ENCODE data around the gene MCCD1. TPM values are rescaled to one million over a fixed set of nuclear protein-coding genes. Genes with fewer than 3 reads are reported as not detected.
"Not testable (repeated sequence)": the region's sequence is repeated elsewhere in the genome, so short reads cannot be mapped to it uniquely, and the experiment has no call there.

The MCCD1 gene
- polyA plus RNA-seq, 1 experiment: not detected

GRCh38 chr6:31490115-31490873, 38.5 kb upstream of the MCCD1 start:
- no peak overlapping the region for H3K4me3 ChIP-seq (ENCODE audit: low read depth, low read length)
- no peak for DNase-seq (ENCODE audit: low read depth, low spot score)
- no peak overlapping the region for H3K27ac ChIP-seq (ENCODE audit: low read depth, low read length)
- no peak for TF ChIP-seq CTCF (IDR thresholded peaks at IDR 0.05; ENCODE audit: low read depth, low read length)
- CTCF ChIA-PET: no interaction called here
- POLR2A ChIA-PET: no interaction called here
- H3K27me3 ChIP-seq (ENCODE audit: control insufficient read depth, insufficient read depth, low read length): no peaks in the 10 kb centered on the region
- H3K9me3 ChIP-seq (ENCODE audit: control insufficient read depth, insufficient read depth, low read length): no peaks in the 10 kb centered on the region

- not testable (repeated sequence) for H3K9me3 ChIP-seq (ENCODE audit: control insufficient read depth, insufficient read depth, low read length); H3K27ac ChIP-seq (ENCODE audit: low read depth, low read length); H3K27me3 ChIP-seq (ENCODE audit: control insufficient read depth, insufficient read depth, low read length); DNase-seq (ENCODE audit: low read depth, low spot score)
- H3K4me3 ChIP-seq (ENCODE audit: low read depth, low read length): peak overlapping the region; percentile 71
- ChIA-PET CTCF (interaction anchor here (0.7 to 3.3 kb wide), 9 partner anchors 9 to 104 kb away, joined by 3 to 17 read pairs (median 5); partner anchors contain the start of genes ATP6V1G2 and DDX39B), POLR2A (interaction anchor here (0.7 kb wide), 1 partner anchor 45 kb away, joined by 3 read pairs; no protein-coding TSS in a partner anchor)
Observed at GRCh38 chr6:31493550-31493874, 35.2 kb upstream of the MCCD1 start.

GRCh38 chr6:31493875-31494694, 34.7 kb upstream of the MCCD1 start:
- POLR2A ChIA-PET: interaction anchor here (0.7 to 1.5 kb wide), 5 partner anchors 23 to 48 kb away, joined by 3 to 12 read pairs (median 3); partner anchors contain the start of gene DDX39B
- peak; percentile 87 for TF ChIP-seq CTCF (IDR thresholded peaks at IDR 0.05; ENCODE audit: low read depth, low read length)
- peak overlapping the region; percentile 71 for H3K4me3 ChIP-seq (ENCODE audit: low read depth, low read length)
- H3K27ac ChIP-seq (ENCODE audit: low read depth, low read length): peak overlapping the region; percentile 78
- CTCF ChIA-PET: interaction anchor here (1.0 to 3.3 kb wide), 6 partner anchors 11 to 104 kb away, joined by 3 to 17 read pairs (median 8); partner anchors contain the start of genes ATP6V1G2 and DDX39B
- H3K9me3 ChIP-seq (ENCODE audit: control insufficient read depth, insufficient read depth, low read length): no peaks in the 10 kb centered on the region
- no peaks in the 10 kb centered on the region for H3K27me3 ChIP-seq (ENCODE audit: control insufficient read depth, insufficient read depth, low read length)
- DNase-seq (ENCODE audit: low read depth, low spot score): no peak

GRCh38 chr6:31495580-31495979, 33.2 kb upstream of the MCCD1 start:
- no peak for TF ChIP-seq CTCF (IDR thresholded peaks at IDR 0.05; ENCODE audit: low read depth, low read length)

GRCh38 chr6:31496826-31497225, 31.9 kb upstream of the MCCD1 start:
- H3K27ac ChIP-seq (ENCODE audit: low read depth, low read length): peak overlapping the region; percentile 3
- not testable (repeated sequence) for H3K9me3 ChIP-seq (ENCODE audit: control insufficient read depth, insufficient read depth, low read length); DNase-seq (ENCODE audit: low read depth, low spot score); H3K27me3 ChIP-seq (ENCODE audit: control insufficient read depth, insufficient read depth, low read length)
- POLR2A ChIA-PET: interaction anchor here (1.6 kb wide), 2 partner anchors 20 to 45 kb away, joined by 4 to 6 read pairs; partner anchors contain the start of gene DDX39B
- peak overlapping the region; percentile 7; the same call in 1 of the 2 replicates for H3K4me3 ChIP-seq (ENCODE audit: low read depth, low read length)
- CTCF ChIA-PET: interaction anchor here (1.5 kb wide), 1 partner anchor 101 kb away, joined by 6 read pairs; no protein-coding TSS in a partner anchor

More at GRCh38 chr6:31495580-31495979, 33.2 kb upstream of the MCCD1 start:
- CTCF ChIA-PET: interaction anchor here (1.2 to 3.3 kb wide), 3 partner anchors 46 to 129 kb away, joined by 3 to 17 read pairs (median 10); partner anchors contain the start of gene DDX39B
- Histone ChIP-seq H3K9me3 (ENCODE audit: control insufficient read depth, insufficient read depth, low read length) (no peaks in the 10 kb centered on the region), H3K27me3 (ENCODE audit: control insufficient read depth, insufficient read depth, low read length) (no peaks in the 10 kb centered on the region), H3K4me3 (ENCODE audit: low read depth, low read length) (peak overlapping the region; percentile 71), H3K27ac (ENCODE audit: low read depth, low read length) (peak overlapping the region; percentile 78)
- no peak for DNase-seq (ENCODE audit: low read depth, low spot score)
- POLR2A ChIA-PET: interaction anchor here (0.6 to 1.4 kb wide), 5 partner anchors 36 to 1759 kb away, joined by 3 to 12 read pairs (median 4); partner anchors contain the start of gene DDX39B
